DOHH2 (cell line): Measurements from ENCODE around the gene SLC17A5.

Experiments used
- EZH2phosphoT487 ChIP-seq: fragments of 200-600 bp; sonication (generic); IDR thresholded peaks from 2 replicates; pipeline ENCODE4 v1.6.1; 2017; ENCODE audit warnings: borderline replicate concordance, mild to moderate bottlenecking, antibody characterized with exemption, low read length, moderate library complexity, mixed read lengths
- TF ChIP-seq, protein P1 (sequence below): fragments of 200-600 bp; sonication (generic); IDR thresholded peaks from one replicate; pipeline ENCODE4 v1.5.1; 2014; ENCODE audit warnings: antibody characterized with exemption, mild to moderate bottlenecking, low read depth, low read length; ENCODE audit not compliant: poor library complexity, severe bottlenecking

DNA sequence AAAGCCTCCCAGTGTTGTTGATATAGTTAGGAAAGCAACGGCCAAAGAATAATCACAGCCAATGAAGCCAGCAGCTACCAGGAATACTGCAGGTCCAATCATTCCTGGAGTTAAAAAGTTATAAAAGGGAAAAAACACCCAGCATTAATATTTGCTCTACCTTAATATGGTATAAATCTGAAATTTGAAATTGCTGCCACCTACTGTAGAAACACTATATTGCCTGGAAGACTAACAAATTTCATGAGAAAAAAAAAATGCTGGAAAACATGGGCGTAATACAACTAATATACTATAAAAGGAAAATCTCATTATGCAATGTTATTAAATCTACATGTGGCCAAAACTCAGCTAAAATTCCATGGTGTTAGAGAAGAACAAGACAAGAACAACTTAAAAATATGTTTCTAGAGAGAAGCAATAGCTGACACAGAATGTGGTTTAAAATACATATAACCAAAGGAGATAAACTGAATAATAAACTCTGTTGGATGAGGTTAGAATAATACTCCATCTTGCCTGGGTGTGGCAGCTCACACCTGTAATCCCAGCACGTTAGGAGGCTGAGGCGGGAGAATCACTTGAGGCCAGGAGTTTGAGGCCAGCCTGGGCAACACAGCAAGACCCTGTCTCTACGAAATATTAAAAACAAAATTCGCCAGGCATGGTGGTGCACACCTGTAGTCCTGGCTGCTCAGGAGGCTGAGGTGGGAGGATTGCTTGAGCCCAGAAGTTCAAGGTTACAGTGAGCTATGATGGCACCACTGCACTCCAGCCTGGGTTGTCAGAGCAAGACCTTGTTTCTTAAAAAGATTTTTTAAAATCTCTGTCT is 43.1 kb downstream of the SLC17A5 start:
- TF ChIP-seq, protein P1, sequence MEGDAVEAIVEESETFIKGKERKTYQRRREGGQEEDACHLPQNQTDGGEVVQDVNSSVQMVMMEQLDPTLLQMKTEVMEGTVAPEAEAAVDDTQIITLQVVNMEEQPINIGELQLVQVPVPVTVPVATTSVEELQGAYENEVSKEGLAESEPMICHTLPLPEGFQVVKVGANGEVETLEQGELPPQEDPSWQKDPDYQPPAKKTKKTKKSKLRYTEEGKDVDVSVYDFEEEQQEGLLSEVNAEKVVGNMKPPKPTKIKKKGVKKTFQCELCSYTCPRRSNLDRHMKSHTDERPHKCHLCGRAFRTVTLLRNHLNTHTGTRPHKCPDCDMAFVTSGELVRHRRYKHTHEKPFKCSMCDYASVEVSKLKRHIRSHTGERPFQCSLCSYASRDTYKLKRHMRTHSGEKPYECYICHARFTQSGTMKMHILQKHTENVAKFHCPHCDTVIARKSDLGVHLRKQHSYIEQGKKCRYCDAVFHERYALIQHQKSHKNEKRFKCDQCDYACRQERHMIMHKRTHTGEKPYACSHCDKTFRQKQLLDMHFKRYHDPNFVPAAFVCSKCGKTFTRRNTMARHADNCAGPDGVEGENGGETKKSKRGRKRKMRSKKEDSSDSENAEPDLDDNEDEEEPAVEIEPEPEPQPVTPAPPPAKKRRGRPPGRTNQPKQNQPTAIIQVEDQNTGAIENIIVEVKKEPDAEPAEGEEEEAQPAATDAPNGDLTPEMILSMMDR: peak; percentile 66
- TF ChIP-seq EZH2phosphoT487: no peak
